Gastroesophageal sphincter (tissue), 4 donors: Measurements from ENCODE around the gene CHN1. TPM values are rescaled to one million over a fixed set of nuclear protein-coding genes. Genes with fewer than 3 reads are reported as not detected.

Experiments used
- ATAC-seq: fragments of 150-250 bp; one replicate; pipeline ENCODE4 v1.9.1; 2016; ENCODE audit warnings: mild to moderate bottlenecking, moderate library complexity
- H3K27ac ChIP-seq, 4 donors: fragments of 200-600 bp; sonication (generic) in 3 of 4; 1 replicate in 3 of 4; 2 replicates in 1 of 4; pipeline ENCODE4 v1.5.1; 2016 to 2019
- H3K27me3 ChIP-seq: fragments of 200-600 bp; sonication (generic); one replicate; pipeline ENCODE4 v1.5.1; 2019
- H3K36me3 ChIP-seq, 2 donors: fragments of 200-600 bp; sonication (generic); one replicate each; pipeline ENCODE4 v1.5.1; 2019; ENCODE audit warnings: control low read depth in 1 of 2
- H3K4me1 ChIP-seq, 3 donors: fragments of 200-600 bp; sonication (generic); 1 replicate in 2 of 3; 2 replicates in 1 of 3; pipeline ENCODE4 v1.5.1; 2016 to 2019; ENCODE audit warnings: control low read depth in 2 of 3
- H3K4me3 ChIP-seq, 2 donors: fragments of 200-600 bp; sonication (generic); one replicate each; pipeline ENCODE4 v1.5.1; 2019; ENCODE audit warnings: mild to moderate bottlenecking in 1 of 2, moderate library complexity in 1 of 2
- H3K9me3 ChIP-seq, 3 donors: fragments of 200-600 bp; sonication (generic); one replicate each; pipeline ENCODE4 v1.5.1; 2017 to 2019; ENCODE audit warnings: control low read depth in 2 of 3
- CTCF ChIP-seq, 4 experiments: fragments of 200-600 bp in 2 of 4; fragments of 450-650 bp in 2 of 4; sonication (generic) in 1 of 4; IDR thresholded peaks; one replicate each; pipeline ENCODE4 v1.5.1; 2017 to 2019; ENCODE audit warnings: antibody characterized with exemption in 4 of 4, mild to moderate bottlenecking in 2 of 4, moderate library complexity in 2 of 4
- EP300 ChIP-seq: sonication (generic); formaldehyde crosslinking; IDR thresholded peaks from one replicate; pipeline ENCODE4 v1.6.1; 2017; ENCODE audit warnings: antibody characterized with exemption, mild to moderate bottlenecking
- POLR2A ChIP-seq, 2 donors: fragments of 450-650 bp; IDR thresholded peaks; one replicate each; pipeline ENCODE4 v1.6.1; 2017; ENCODE audit warnings: antibody characterized with exemption in 2 of 2, mild to moderate bottlenecking in 2 of 2, moderate library complexity in 1 of 2
- POLR2AphosphoS5 ChIP-seq: sonication (generic); formaldehyde crosslinking; IDR thresholded peaks from one replicate; pipeline ENCODE4 v1.6.1; 2017; ENCODE audit warnings: antibody characterized with exemption
- WGBS, 2 donors: methylation state at CpG; one replicate each; pipeline ENCODE4 v1.1.5; 2018; ENCODE audit warnings: low coverage in 1 of 2; 5-methylcytosine and 5-hydroxymethylcytosine counted together
- total RNA-seq, 4 donors: library from RNA; depleted of rRNA; stranded (reverse); fragments of >200 nt; gene quantifications; one replicate each; pipeline ENCODE4 v1.1.0, GENCODE V29; 2016

Gene CHN1
- total RNA-seq, 4 donors from 2014 or later, result 13.3 to 35.8 (median 31.1) TPM

- Histone ChIP-seq H3K27me3 (no peaks in the 10 kb centered on the region), H3K4me1 (peaks cover 12 to 50% (median 19%) of the 10 kb centered on the region in 3 donors), H3K36me3 (no peaks in the 10 kb centered on the region), H3K27ac (no peak overlapping the region), H3K4me3 (no peak overlapping the region), H3K9me3 (no peaks in the 10 kb centered on the region)
- no peak for ATAC-seq
- WGBS, 2 donors, result 100% methylated on average over 1 of the region's 1 CpG; no CpG with 5 or more reads in 1 of the 2 donors
- TF ChIP-seq CTCF (IDR thresholded peaks at IDR 0.05) (no peak), POLR2AphosphoS5 (no peak), EP300 (no peak), POLR2A (IDR thresholded peaks at IDR 0.05) (no peak)
Measured at GRCh38 chr2:174970092-174970491, 35.1 kb downstream of the CHN1 start.

- H3K4me1 ChIP-seq, result peaks cover 12 to 50% (median 19%) of the 10 kb centered on the region in 3 donors
- no peaks in the 10 kb centered on the region for H3K36me3 ChIP-seq
- H3K9me3 ChIP-seq, result no peaks in the 10 kb centered on the region
- no peak overlapping the region for H3K4me3 ChIP-seq
- H3K27ac ChIP-seq, result no peak overlapping the region
- TF ChIP-seq POLR2AphosphoS5 (no peak), EP300 (no peak), CTCF (IDR thresholded peaks at IDR 0.05) (no peak), POLR2A (IDR thresholded peaks at IDR 0.05) (no peak)
- H3K27me3 ChIP-seq, result no peaks in the 10 kb centered on the region
- WGBS, 2 donors, result 84 to 86% methylated on average over 6 of the region's 6 CpGs
- no peak for ATAC-seq
Measured at GRCh38 chr2:174969091-174969734, 36.0 kb downstream of the CHN1 start.

- no peaks in the 10 kb centered on the region for H3K9me3 ChIP-seq
- H3K27me3 ChIP-seq, result no peaks in the 10 kb centered on the region
- no peaks in the 10 kb centered on the region for H3K36me3 ChIP-seq
- no peak overlapping the region for H3K4me3 ChIP-seq
- ATAC-seq, result no peak
- TF ChIP-seq POLR2A (IDR thresholded peaks at IDR 0.05), result no peak
- no peak for TF ChIP-seq EP300
- TF ChIP-seq POLR2AphosphoS5, result peak; percentile 17
- no peak for TF ChIP-seq CTCF (IDR thresholded peaks at IDR 0.05)
- WGBS, 2 donors, result 29 to 42% methylated on average over 3 of the region's 3 CpGs
- no peak overlapping the region for H3K27ac ChIP-seq
- H3K4me1 ChIP-seq, result peaks cover 12 to 50% (median 19%) of the 10 kb centered on the region in 3 donors
Measured at GRCh38 chr2:174967691-174968260, 37.4 kb downstream of the CHN1 start.

- Histone ChIP-seq H3K4me3 (no peak overlapping the region), H3K27me3 (no peaks in the 10 kb centered on the region), H3K4me1 (peaks cover 10 to 47% (median 16%) of the 10 kb centered on the region in 3 donors), H3K27ac (no peak overlapping the region), H3K36me3 (no peaks in the 10 kb centered on the region), H3K9me3 (no peaks in the 10 kb centered on the region)
- 94 to 100% methylated on average over 3 to 6 of the region's 6 CpGs for WGBS, 2 donors
- ATAC-seq, result no peak
- TF ChIP-seq EP300, result no peak
- no peak for TF ChIP-seq POLR2A (IDR thresholded peaks at IDR 0.05)
- TF ChIP-seq CTCF (IDR thresholded peaks at IDR 0.05), result no peak
- no peak for TF ChIP-seq POLR2AphosphoS5
Measured at GRCh38 chr2:174967086-174967485, 38.1 kb downstream of the CHN1 start.
